NCI-H2196 treated with DMSO at 0.1 percent for 48 hours (cell line): ENCODE results near the gene VAPB.
A peak's percentile ranks its signal among the peaks of the same experiment; 100 is the strongest.

Experiments
- DNase-seq: peaks from one replicate; lab custom pipeline; 2025; ENCODE audit not compliant: unreplicated experiment; lab: John Stamatoyannopoulos, UW

The VAPB gene

GRCh38 chr20:58433759-58434158 is 44.7 kb downstream of the VAPB start:
- DNase-seq: no peak

GRCh38 chr20:58434326-58434725 is 45.3 kb downstream of the VAPB start:
- DNase-seq: no peak

GRCh38 chr20:58435237-58435636 is 46.2 kb downstream of the VAPB start:
- DNase-seq: no peak

- no peak for DNase-seq
Observed at GRCh38 chr20:58436868-58437645, 48.0 kb downstream of the VAPB start.

GRCh38 chr20:58438970-58439808 is 50.2 kb downstream of the VAPB start:
- DNase-seq: no peak

- DNase-seq: no peak
Observed at GRCh38 chr20:58440021-58440767, 51.2 kb downstream of the VAPB start.

GRCh38 chr20:58441723-58442122 is 52.7 kb downstream of the VAPB start:
- DNase-seq: no peak

- DNase-seq: no peak
Observed at GRCh38 chr20:58444746-58445255, 55.8 kb downstream of the VAPB start.

GRCh38 chr20:58446264-58446959 is 57.4 kb downstream of the VAPB start:
- no peak for DNase-seq

GRCh38 chr20:58446960-58447265 is 57.9 kb downstream of the VAPB start:
- DNase-seq: no peak

- peak; percentile 19 for DNase-seq
Observed at GRCh38 chr20:58447511-58448391, 58.7 kb downstream of the VAPB start.

- DNase-seq: no peak
Observed at GRCh38 chr20:58448958-58449357, 59.9 kb downstream of the VAPB start.

- DNase-seq: no peak
Observed at GRCh38 chr20:58449681-58450221, 60.7 kb downstream of the VAPB start.

- DNase-seq: no peak
Observed at GRCh38 chr20:58450254-58450653, 61.2 kb downstream of the VAPB start.

- DNase-seq: no peak
Observed at GRCh38 chr20:58452667-58453255, 63.7 kb downstream of the VAPB start.

- no peak for DNase-seq
Observed at GRCh38 chr20:58453391-58453790, 64.4 kb downstream of the VAPB start.

- no peak for DNase-seq
Observed at GRCh38 chr20:58454460-58454859, 65.4 kb downstream of the VAPB start.

GRCh38 chr20:58457083-58457695 is 68.2 kb downstream of the VAPB start:
- DNase-seq: no peak
